Activated CD8-positive, alpha-beta T cell treated with anti-CD3 and anti-CD28 coated beads for 36 hours (primary cell): ENCODE results near the gene PAK1. TPM values are rescaled to one million over a fixed set of nuclear protein-coding genes. Genes with fewer than 3 reads are reported as not detected.

Experiments
- ATAC-seq: fragments of 200-7000 bp; cut with Tn5 transposase; one replicate; pipeline ENCODE4 v1.10.0; 2021; ENCODE audit warnings: mild to moderate bottlenecking, moderate library complexity
- CTCF ChIA-PET: fragments of 350-600 bp; sonication (Branson Sonifier 250); formaldehyde crosslinking; loops from one replicate; lab custom pipeline; 2021; ENCODE audit warnings: antibody characterized with exemption; lab: Charles Lee
- POLR2A ChIA-PET: fragments of 350-600 bp; sonication (Branson Sonifier 250); formaldehyde crosslinking; loops from one replicate; lab custom pipeline; 2021; ENCODE audit warnings: antibody characterized with exemption; lab: Charles Lee
- DNase-seq: peaks from one replicate; pipeline ENCODE4 v3.0.0-alpha.2; 2020
- H3K27ac Mint-ChIP-seq: one replicate; pipeline ENCODE4 v1.8.0; 2021; ENCODE audit warnings: mild to moderate bottlenecking, mixed read lengths
- H3K27me3 Mint-ChIP-seq: one replicate; pipeline ENCODE4 v1.8.0; 2021; ENCODE audit warnings: mixed read lengths
- H3K36me3 Mint-ChIP-seq: one replicate; pipeline ENCODE4 v1.8.0; 2021; ENCODE audit warnings: low read depth, mixed read lengths
- H3K4me1 Mint-ChIP-seq: one replicate; pipeline ENCODE4 v1.8.0; 2021; ENCODE audit warnings: low read depth, mixed read lengths
- H3K4me3 Mint-ChIP-seq: one replicate; pipeline ENCODE4 v1.8.0; 2021; ENCODE audit warnings: mild to moderate bottlenecking, moderate library complexity, mixed read lengths
- H3K9me3 Mint-ChIP-seq: one replicate; pipeline ENCODE4 v1.8.0; 2021; ENCODE audit warnings: mixed read lengths
- intact Hi-C: fragments of 100-400 bp; cut with micrococcal nuclease; formaldehyde crosslinking; loops from one replicate; pipeline ENCODE4 v1.10.0; 2022
- total RNA-seq, 2 experiments: library from RNA; stranded (reverse); gene quantifications; one replicate each; pipeline ENCODE4 v1.2.3, GENCODE V29; 2021
- TF ChIP-seq, protein P1 (sequence below): fragments of 200-600 bp; IDR thresholded peaks from one replicate; pipeline ENCODE4 v1.8.0; 2022; ENCODE audit warnings: antibody characterized with exemption, mild to moderate bottlenecking

Gene PAK1
- total RNA-seq, 2 experiments from 2014 or later = 43.8 to 49.9 TPM

- no peak for DNase-seq
- H3K4me1 Mint-ChIP-seq = peaks cover 7% of the 10 kb centered on the region
- ATAC-seq = no peak
- ChIA-PET CTCF (no interaction called here), POLR2A (interaction anchor here (0.6 kb wide), 1 partner anchor 141 kb away, joined by 3 read pairs; no protein-coding TSS in a partner anchor)
- intact Hi-C loops = no loop called here
- peaks cover 24% of the 10 kb centered on the region for H3K36me3 Mint-ChIP-seq
- no peak overlapping the region for H3K4me3 Mint-ChIP-seq
- TF ChIP-seq, protein P1, sequence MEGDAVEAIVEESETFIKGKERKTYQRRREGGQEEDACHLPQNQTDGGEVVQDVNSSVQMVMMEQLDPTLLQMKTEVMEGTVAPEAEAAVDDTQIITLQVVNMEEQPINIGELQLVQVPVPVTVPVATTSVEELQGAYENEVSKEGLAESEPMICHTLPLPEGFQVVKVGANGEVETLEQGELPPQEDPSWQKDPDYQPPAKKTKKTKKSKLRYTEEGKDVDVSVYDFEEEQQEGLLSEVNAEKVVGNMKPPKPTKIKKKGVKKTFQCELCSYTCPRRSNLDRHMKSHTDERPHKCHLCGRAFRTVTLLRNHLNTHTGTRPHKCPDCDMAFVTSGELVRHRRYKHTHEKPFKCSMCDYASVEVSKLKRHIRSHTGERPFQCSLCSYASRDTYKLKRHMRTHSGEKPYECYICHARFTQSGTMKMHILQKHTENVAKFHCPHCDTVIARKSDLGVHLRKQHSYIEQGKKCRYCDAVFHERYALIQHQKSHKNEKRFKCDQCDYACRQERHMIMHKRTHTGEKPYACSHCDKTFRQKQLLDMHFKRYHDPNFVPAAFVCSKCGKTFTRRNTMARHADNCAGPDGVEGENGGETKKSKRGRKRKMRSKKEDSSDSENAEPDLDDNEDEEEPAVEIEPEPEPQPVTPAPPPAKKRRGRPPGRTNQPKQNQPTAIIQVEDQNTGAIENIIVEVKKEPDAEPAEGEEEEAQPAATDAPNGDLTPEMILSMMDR = no peak
- no peaks in the 10 kb centered on the region for H3K27me3 Mint-ChIP-seq
- H3K27ac Mint-ChIP-seq = no peak overlapping the region
- H3K9me3 Mint-ChIP-seq = no peaks in the 10 kb centered on the region
Measured at GRCh38 chr11:77377734-77378133, 96.2 kb downstream of the PAK1 start.

DNA sequence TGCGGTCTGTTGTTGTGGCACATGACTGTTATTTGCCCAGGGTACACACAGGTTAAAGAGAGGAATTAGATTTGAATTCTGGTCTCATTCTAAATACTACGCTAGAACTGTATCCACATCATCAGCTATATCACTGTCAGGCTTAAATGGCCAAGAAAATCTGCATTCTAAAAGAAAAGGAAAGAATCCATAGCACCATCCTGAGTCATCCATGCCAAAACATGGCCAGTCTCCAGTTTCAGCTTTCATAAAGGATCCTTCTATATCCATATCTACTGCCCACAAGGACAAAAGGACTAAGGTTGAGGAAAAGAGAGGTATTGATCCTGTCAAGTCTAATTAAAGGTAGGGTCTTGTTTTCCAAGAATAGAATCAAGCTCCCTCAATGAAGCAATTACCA lies 98.8 kb downstream of the PAK1 start:
- ChIA-PET CTCF (no interaction called here), POLR2A (no interaction called here)
- TF ChIP-seq, protein P1 = no peak
- intact Hi-C loops = no loop called here
- ATAC-seq (no peak), DNase-seq (no peak)
- no peaks in the 10 kb centered on the region for H3K4me1 Mint-ChIP-seq
- H3K4me3 Mint-ChIP-seq = no peak overlapping the region
- no peak overlapping the region for H3K27ac Mint-ChIP-seq
- no peaks in the 10 kb centered on the region for H3K9me3 Mint-ChIP-seq
- peaks cover 25% of the 10 kb centered on the region for H3K36me3 Mint-ChIP-seq
- H3K27me3 Mint-ChIP-seq = no peaks in the 10 kb centered on the region

DNA sequence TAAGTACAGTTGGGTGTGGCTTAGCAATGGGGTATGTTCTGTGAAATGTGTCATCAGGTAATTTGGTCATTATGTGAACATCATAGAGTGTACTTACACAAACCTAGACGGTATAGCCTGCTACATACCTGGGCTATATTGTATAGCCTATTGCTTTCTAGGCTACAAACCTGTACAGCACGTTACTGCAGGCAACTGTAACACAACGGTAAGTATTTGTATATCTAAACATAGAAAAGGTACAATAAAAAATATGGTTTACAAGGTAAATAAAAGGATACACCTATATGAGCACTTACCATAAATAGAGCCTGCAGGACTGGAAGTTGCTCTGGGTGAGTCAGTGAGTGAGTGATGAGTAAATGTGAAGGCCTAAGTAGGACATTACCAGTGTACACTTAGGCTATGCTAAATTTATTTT lies 99.3 kb downstream of the PAK1 start:
- no peak for ATAC-seq
- TF ChIP-seq, protein P1 = no peak
- no peak for DNase-seq
- Mint-ChIP-seq H3K36me3 (peaks cover 22% of the 10 kb centered on the region), H3K27me3 (no peaks in the 10 kb centered on the region), H3K9me3 (no peaks in the 10 kb centered on the region), H3K27ac (no peak overlapping the region), H3K4me3 (no peak overlapping the region), H3K4me1 (no peaks in the 10 kb centered on the region)
- CTCF ChIA-PET = no interaction called here
- POLR2A ChIA-PET = no interaction called here
- intact Hi-C loops = no loop called here

DNA sequence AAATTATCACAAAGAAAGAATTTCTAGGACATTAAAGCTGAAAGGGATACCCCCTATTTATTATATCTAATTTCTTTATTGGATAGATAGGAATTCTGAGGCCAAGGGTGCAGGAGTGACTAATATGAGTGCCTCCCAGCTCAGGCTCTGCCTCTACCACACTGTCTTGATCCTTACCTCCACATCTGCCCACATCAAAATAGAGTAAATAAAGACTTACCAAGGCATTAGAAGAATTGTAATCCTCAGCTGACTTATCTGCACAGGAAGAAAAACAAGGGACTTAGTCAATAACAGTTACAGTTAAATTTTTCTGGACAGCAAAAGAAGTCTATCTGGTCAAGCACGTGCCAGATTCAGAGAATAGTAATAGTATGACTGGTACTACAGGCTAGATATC lies 99.8 kb downstream of the PAK1 start:
- TF ChIP-seq, protein P1 = no peak
- POLR2A ChIA-PET = no interaction called here
- no peak overlapping the region for H3K27ac Mint-ChIP-seq
- no peak overlapping the region for H3K4me3 Mint-ChIP-seq
- H3K4me1 Mint-ChIP-seq = no peaks in the 10 kb centered on the region
- CTCF ChIA-PET = interaction anchor here (1.2 kb wide), 1 partner anchor 174 kb away, joined by 3 read pairs; no protein-coding TSS in a partner anchor
- H3K27me3 Mint-ChIP-seq = no peaks in the 10 kb centered on the region
- intact Hi-C loops = no loop called here
- no peak for DNase-seq
- H3K36me3 Mint-ChIP-seq = peaks cover 17% of the 10 kb centered on the region
- H3K9me3 Mint-ChIP-seq = no peaks in the 10 kb centered on the region
- no peak for ATAC-seq

- DNase-seq (no peak), ATAC-seq (no peak)
- TF ChIP-seq, protein P1 = no peak
- Mint-ChIP-seq H3K27me3 (no peaks in the 10 kb centered on the region), H3K4me1 (no peaks in the 10 kb centered on the region), H3K9me3 (no peaks in the 10 kb centered on the region), H3K27ac (no peak overlapping the region), H3K36me3 (peaks cover 14% of the 10 kb centered on the region), H3K4me3 (no peak overlapping the region)
- intact Hi-C loops = no loop called here
- CTCF ChIA-PET = no interaction called here
- POLR2A ChIA-PET = no interaction called here
Measured at GRCh38 chr11:77372726-77373125, 101.2 kb downstream of the PAK1 start.
